ENCODE results near the gene HES3. TPM values are rescaled to one million over a fixed set of nuclear protein-coding genes. Genes with fewer than 3 reads are reported as not detected.

Gene HES3
- total and polyA plus RNA-seq, 8 donors, result not detected

- Histone ChIP-seq H3K9me3 (no peaks in the 10 kb centered on the region), H3K4me1 (no peaks in the 10 kb centered on the region), H3K27me3 (no peaks in the 10 kb centered on the region), H3K4me3 (no peak overlapping the region), H3K27ac (no peak overlapping the region), H3K36me3 (no peaks in the 10 kb centered on the region)
- intact Hi-C loops (cut with DNase I), result no loop called here
- no peak for ATAC-seq
- FAIRE-seq, result no peak
- whole genome bisulfite sequencing, 2 donors, result 86 to 87% methylated on average over 11 to 12 of the region's 12 CpGs
- DNase-seq, result no peak
- no peak for TF ChIP-seq CTCF (IDR thresholded peaks at IDR 0.05)
These were observed 27.6 kb downstream of the HES3 start for GRCh38 chr1:6271554-6271953.

GRCh38 chr1:6272452-6272851, 28.5 kb downstream of the HES3 start:
- FAIRE-seq, result no peak

GRCh38 chr1:6272868-6273267, 28.9 kb downstream of the HES3 start:
- no peak overlapping the region for H3K4me3 ChIP-seq
- no peak for TF ChIP-seq CTCF (IDR thresholded peaks at IDR 0.05)
- no peaks in the 10 kb centered on the region for H3K4me1 ChIP-seq
- WGBS, 2 donors, result 83 to 88% methylated on average over 6 of the region's 6 CpGs
- no peaks in the 10 kb centered on the region for H3K9me3 ChIP-seq
- no peaks in the 10 kb centered on the region for H3K27me3 ChIP-seq
- H3K36me3 ChIP-seq, result no peaks in the 10 kb centered on the region
- intact Hi-C loops (cut with DNase I), result no loop called here
- ATAC-seq (no peak), DNase-seq (no peak), FAIRE-seq (no peak)
- H3K27ac ChIP-seq, result no peak overlapping the region

More at GRCh38 chr1:6272452-6272851, 28.5 kb downstream of the HES3 start:
- H3K4me1 ChIP-seq, result no peaks in the 10 kb centered on the region
- no peak for DNase-seq
- H3K27ac ChIP-seq, result no peak overlapping the region
- intact Hi-C loops (cut with DNase I), result no loop called here
- ATAC-seq, result no peak
- H3K4me3 ChIP-seq, result no peak overlapping the region
- TF ChIP-seq CTCF (IDR thresholded peaks at IDR 0.05), result no peak
- whole genome bisulfite sequencing, 2 donors, result 87 to 88% methylated on average over 9 of the region's 9 CpGs
- no peaks in the 10 kb centered on the region for H3K27me3 ChIP-seq
- H3K9me3 ChIP-seq, result no peaks in the 10 kb centered on the region
- H3K36me3 ChIP-seq, result no peaks in the 10 kb centered on the region

GRCh38 chr1:6273380-6273891, 29.5 kb downstream of the HES3 start:
- Histone ChIP-seq H3K4me1 (no peaks in the 10 kb centered on the region), H3K36me3 (no peaks in the 10 kb centered on the region), H3K4me3 (no peak overlapping the region), H3K27me3 (no peaks in the 10 kb centered on the region), H3K27ac (no peak overlapping the region), H3K9me3 (no peaks in the 10 kb centered on the region)
- no peak for ATAC-seq
- no peak for TF ChIP-seq CTCF (IDR thresholded peaks at IDR 0.05)
- intact Hi-C loops (cut with DNase I), result no loop called here
- 89 to 92% methylated on average over 19 of the region's 19 CpGs for WGBS, 2 donors
- DNase-seq, result peak in 1 of 6 donors; percentile 32
- FAIRE-seq, result no peak

GRCh38 chr1:6274102-6274501, 30.1 kb downstream of the HES3 start:
- no peaks in the 10 kb centered on the region for H3K4me1 ChIP-seq
- H3K27ac ChIP-seq, result no peak overlapping the region
- WGBS, 2 donors, result 94 to 98% methylated on average over 11 of the region's 11 CpGs
- H3K9me3 ChIP-seq, result no peaks in the 10 kb centered on the region
- no peak for FAIRE-seq
- H3K36me3 ChIP-seq, result no peaks in the 10 kb centered on the region
- no peak for DNase-seq
- TF ChIP-seq CTCF (IDR thresholded peaks at IDR 0.05), result no peak
- intact Hi-C loops (cut with DNase I), result no loop called here
- no peaks in the 10 kb centered on the region for H3K27me3 ChIP-seq
- no peak for ATAC-seq
- no peak overlapping the region for H3K4me3 ChIP-seq
